ENCODE data around the gene PCCA.

PCCA gene

DNA sequence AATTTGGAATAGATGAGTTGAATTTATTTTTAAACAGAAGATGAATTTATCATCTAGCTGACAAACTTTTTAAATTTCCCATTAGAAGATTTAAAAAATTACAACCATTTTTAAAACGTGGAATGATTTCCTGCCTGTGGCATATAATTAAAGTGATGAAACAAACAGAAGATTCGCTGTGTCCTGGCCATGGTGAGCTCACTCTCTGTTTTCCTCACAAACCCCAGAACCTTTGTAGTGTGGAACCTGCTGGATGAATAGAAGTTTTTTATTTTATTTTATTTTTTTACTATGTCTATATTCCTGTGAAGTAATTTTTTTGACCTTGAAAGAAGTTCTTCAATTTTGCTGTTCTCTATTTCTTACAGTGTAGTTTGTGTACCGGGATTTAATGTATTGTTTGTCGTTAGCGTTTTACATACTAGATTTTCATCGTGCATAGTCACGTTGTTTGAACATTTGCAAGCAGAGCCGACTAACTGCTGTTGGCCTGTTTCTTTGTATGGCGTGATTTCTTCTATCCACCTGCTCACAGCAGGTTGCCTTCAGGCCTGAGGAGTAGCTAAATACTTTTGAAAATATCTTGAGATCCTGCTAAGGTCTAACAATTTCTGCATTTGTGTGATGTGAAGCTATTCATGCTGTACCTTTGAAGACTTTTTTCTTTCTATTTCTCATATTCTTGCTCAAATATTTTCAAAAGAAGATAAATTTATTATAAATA, 350.5 kb downstream of the PCCA start:
- no peak overlapping the region for H3K4me2 ChIP-seq (ENCODE audit: low read length)
- H3K9ac ChIP-seq (ENCODE audit: low read length): no peak overlapping the region
- TF ChIP-seq EZH2phosphoT487 (IDR thresholded peaks at IDR 0.05; ENCODE audit: low read depth) (no peak), CTCF (IDR thresholded peaks at IDR 0.05; ENCODE audit: low read depth, low read length) (no peak)
- peaks cover 3% of the 10 kb centered on the region for H3K36me3 ChIP-seq (replicated peaks; ENCODE audit: low read depth, low read length)
- no peaks in the 10 kb centered on the region for H3K79me2 ChIP-seq (ENCODE audit: low read length)
- H2AFZ ChIP-seq (ENCODE audit: low read depth, low read length): no peak overlapping the region
- H4K20me1 ChIP-seq (ENCODE audit: insufficient read depth, low read length): no peaks in the 10 kb centered on the region; the same call in 1 of the 2 replicates
- H3K27ac ChIP-seq (ENCODE audit: low read length): no peak overlapping the region
- H3K4me3 ChIP-seq (ENCODE audit: low read length): no peak overlapping the region
- no peaks in the 10 kb centered on the region for H3K9me3 ChIP-seq (ENCODE audit: insufficient read depth, low read length)
- peaks cover 21% of the 10 kb centered on the region for H3K4me1 ChIP-seq (ENCODE audit: low read length)
- no peaks in the 10 kb centered on the region for H3K27me3 ChIP-seq (ENCODE audit: low read depth, low read length)

DNA sequence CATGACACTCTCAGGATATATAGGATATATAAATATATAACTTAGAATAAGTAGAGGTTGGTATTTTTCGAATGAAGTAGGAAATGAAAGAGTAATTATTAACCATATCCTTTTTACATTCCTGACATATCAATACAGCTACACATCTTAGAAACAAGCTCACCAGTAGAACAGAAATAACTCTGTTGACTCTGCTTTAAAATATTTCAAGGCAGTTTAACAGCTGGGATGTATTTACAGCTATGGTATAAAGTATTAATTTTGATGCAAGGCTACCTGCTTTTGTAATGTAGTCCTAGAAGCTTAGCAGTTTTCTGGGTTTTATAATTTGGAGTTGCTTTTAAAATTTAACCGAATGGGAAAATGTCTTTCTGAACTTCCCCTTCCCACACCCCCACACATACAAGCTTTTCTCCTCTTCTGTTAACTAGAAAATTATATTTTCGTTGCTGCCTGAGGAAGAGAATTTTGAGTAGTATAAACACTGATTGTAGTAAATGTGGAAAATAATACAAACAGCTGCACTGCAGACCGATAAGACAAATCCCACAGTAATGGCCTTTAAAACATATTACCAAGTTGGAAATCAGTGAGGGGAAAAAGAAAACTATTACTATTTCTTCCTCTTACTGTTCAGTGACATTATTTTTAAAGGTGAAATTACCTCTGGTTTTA, 352.0 kb downstream of the PCCA start:
- Histone ChIP-seq H3K27me3 (ENCODE audit: low read depth, low read length) (no peaks in the 10 kb centered on the region), H3K27ac (ENCODE audit: low read length) (no peak overlapping the region), H3K36me3 (replicated peaks; ENCODE audit: low read depth, low read length) (no peaks in the 10 kb centered on the region), H2AFZ (ENCODE audit: low read depth, low read length) (no peak overlapping the region), H3K4me2 (ENCODE audit: low read length) (0 out of 2 replicates have a peak overlapping the region, but pooled peaks have one; percentile 9), H3K4me3 (ENCODE audit: low read length) (no peak overlapping the region), H4K20me1 (ENCODE audit: insufficient read depth, low read length) (no peaks in the 10 kb centered on the region), H3K9me3 (ENCODE audit: insufficient read depth, low read length) (no peaks in the 10 kb centered on the region), H3K9ac (ENCODE audit: low read length) (no peak overlapping the region), H3K79me2 (ENCODE audit: low read length) (no peaks in the 10 kb centered on the region), H3K4me1 (ENCODE audit: low read length) (peaks cover 14% of the 10 kb centered on the region)
- no peak for TF ChIP-seq EZH2phosphoT487 (IDR thresholded peaks at IDR 0.05; ENCODE audit: low read depth)
- no peak for TF ChIP-seq CTCF (IDR thresholded peaks at IDR 0.05; ENCODE audit: low read depth, low read length)

GRCh38 chr13:100442095-100442832, 353.4 kb downstream of the PCCA start:
- H3K9me3 ChIP-seq (ENCODE audit: insufficient read depth, low read length): no peaks in the 10 kb centered on the region
- H2AFZ ChIP-seq (ENCODE audit: low read depth, low read length): no peak overlapping the region
- H3K4me1 ChIP-seq (ENCODE audit: low read length): peaks cover 14% of the 10 kb centered on the region
- TF ChIP-seq CTCF (IDR thresholded peaks at IDR 0.05; ENCODE audit: low read depth, low read length): peak; percentile 59
- no peak for TF ChIP-seq EZH2phosphoT487 (IDR thresholded peaks at IDR 0.05; ENCODE audit: low read depth)
- H3K9ac ChIP-seq (ENCODE audit: low read length): no peak overlapping the region
- H3K36me3 ChIP-seq (replicated peaks; ENCODE audit: low read depth, low read length): no peaks in the 10 kb centered on the region
- no peaks in the 10 kb centered on the region for H4K20me1 ChIP-seq (ENCODE audit: insufficient read depth, low read length)
- no peaks in the 10 kb centered on the region for H3K79me2 ChIP-seq (ENCODE audit: low read length)
- no peak overlapping the region for H3K4me2 ChIP-seq (ENCODE audit: low read length)
- no peak overlapping the region for H3K27ac ChIP-seq (ENCODE audit: low read length)
- H3K4me3 ChIP-seq (ENCODE audit: low read length): no peak overlapping the region
- no peaks in the 10 kb centered on the region for H3K27me3 ChIP-seq (ENCODE audit: low read depth, low read length)
